IMR-90 (cell line): ENCODE measurements around the gene APOBEC3H. TPM values are rescaled to one million over a fixed set of nuclear protein-coding genes. Genes with fewer than 3 reads are reported as not detected.

Source experiments
- ATAC-seq: fragments of 200-7000 bp; cut with Tn5 transposase; 2 replicates; pipeline ENCODE4 v1.9.1; 2020; ENCODE audit warnings: low read depth, mild to moderate bottlenecking, moderate library complexity
- BruUV-seq: library from RNA; stranded (reverse); fragments of 400-500 nt; replicated peaks from 2 replicates; lab custom pipeline; 2021; lab: Mats Ljungman, UMichigan
- CTCF ChIA-PET: fragments of 300-600 bp; formaldehyde crosslinking; extraction: SDS; loops from one replicate; lab custom pipeline; 2021; ENCODE audit warnings: antibody characterized with exemption; lab: Yijun Ruan, JAX
- POLR2A ChIA-PET: fragments of 300-600 bp; sonication (Branson Sonifier 250); formaldehyde crosslinking; loops from one replicate; lab custom pipeline; 2022; ENCODE audit warnings: antibody characterized with exemption; ENCODE audit not compliant: unreplicated experiment; lab: Charles Lee
- DNase-seq: peaks from one replicate; pipeline ENCODE4 v3.0.0; 2013
- H2AFZ ChIP-seq: replicated peaks from 2 replicates; pipeline ENCODE3; 2013; ENCODE audit warnings: low read length, mild to moderate bottlenecking; ENCODE audit not compliant: poor library complexity
- H2AK5ac ChIP-seq: 2 replicates; pipeline ENCODE4 v1.6.1; 2013; ENCODE audit warnings: low read depth, low read length, inconsistent platforms
- H2AK9ac ChIP-seq: replicated peaks from 2 replicates; pipeline ENCODE3; 2013; ENCODE audit warnings: mild to moderate bottlenecking, low read depth, low read length, moderate library complexity; ENCODE audit not compliant: poor library complexity
- H2BK120ac ChIP-seq: 2 replicates; pipeline ENCODE4 v1.6.1; 2013; ENCODE audit warnings: low read depth, low read length, inconsistent platforms
- H2BK15ac ChIP-seq: 3 replicates; pipeline ENCODE4 v1.6.1; 2013; ENCODE audit warnings: low read depth, low read length, inconsistent platforms
- H2BK20ac ChIP-seq: 2 replicates; pipeline ENCODE4 v1.6.1; 2013; ENCODE audit warnings: low read depth, mild to moderate bottlenecking, inconsistent platforms, low read length, moderate library complexity
- H2BK5ac ChIP-seq: 2 replicates; pipeline ENCODE4 v1.6.1; 2013; ENCODE audit warnings: mild to moderate bottlenecking, low read depth, low read length, inconsistent platforms; ENCODE audit not compliant: poor library complexity, severe bottlenecking
- H3K14ac ChIP-seq: replicated peaks from 2 replicates; pipeline ENCODE4 v1.6.1; 2013; ENCODE audit warnings: low read depth, low read length, inconsistent platforms
- H3K18ac ChIP-seq: 2 replicates; pipeline ENCODE4 v1.6.1; 2013; ENCODE audit warnings: low read depth, low read length, control low read depth
- H3K23ac ChIP-seq: 2 replicates; pipeline ENCODE4 v1.6.1; 2013; ENCODE audit warnings: low read depth, low read length, inconsistent platforms
- H3K27ac ChIP-seq: 2 replicates; pipeline ENCODE4 v1.5.1; 2013; ENCODE audit warnings: mild to moderate bottlenecking, control low read depth, low read length; ENCODE audit not compliant: insufficient read depth
- H3K27me3 ChIP-seq: 2 replicates; pipeline ENCODE4 v1.6.1; 2013; ENCODE audit warnings: low read length; ENCODE audit not compliant: control insufficient read depth, insufficient read depth
- H3K36me3 ChIP-seq: 2 replicates; pipeline ENCODE4 v1.6.1; 2013; ENCODE audit warnings: low read length, mixed read lengths; ENCODE audit not compliant: control insufficient read depth, insufficient read depth
- H3K4ac ChIP-seq: 2 replicates; pipeline ENCODE4 v1.6.1; 2013; ENCODE audit warnings: low read depth, low read length, inconsistent platforms
- H3K4me1 ChIP-seq: 2 replicates; pipeline ENCODE4 v1.6.1; 2013; ENCODE audit warnings: low read length, mixed read lengths; ENCODE audit not compliant: control insufficient read depth, insufficient read depth
- H3K4me2 ChIP-seq: 2 replicates; pipeline ENCODE4 v1.6.1; 2013; ENCODE audit warnings: low read depth, mild to moderate bottlenecking, control low read depth, low read length, moderate library complexity
- H3K4me3 ChIP-seq: 2 replicates; pipeline ENCODE4 v1.5.1; 2013; ENCODE audit warnings: low read depth, mild to moderate bottlenecking, control low read depth, low read length, moderate library complexity; ENCODE audit not compliant: insufficient read depth
- H3K56ac ChIP-seq: 2 replicates; pipeline ENCODE4 v1.6.1; 2013; ENCODE audit warnings: low read length, inconsistent platforms; ENCODE audit not compliant: insufficient read depth; ENCODE audit errors: extremely low read depth
- H3K79me1 ChIP-seq, 2 experiments: 2 replicates each; pipeline ENCODE4 v1.6.1; 2013; ENCODE audit warnings: low read length in 2 of 2, inconsistent platforms in 1 of 2, low read depth in 1 of 2
- H3K9ac ChIP-seq: 2 replicates; pipeline ENCODE4 v1.6.1; 2013; ENCODE audit warnings: low read depth, low read length, control low read depth
- H3K9me1 ChIP-seq: 2 replicates; pipeline ENCODE4 v1.6.1; 2013; ENCODE audit warnings: low read length, inconsistent platforms; ENCODE audit not compliant: insufficient read depth
- H3K9me3 ChIP-seq: 2 replicates; pipeline ENCODE4 v1.6.1; 2013; ENCODE audit warnings: low read length; ENCODE audit not compliant: control insufficient read depth, insufficient read depth
- H4K20me1 ChIP-seq: 2 replicates; pipeline ENCODE4 v1.6.1; 2013; ENCODE audit warnings: low read length, inconsistent platforms; ENCODE audit not compliant: insufficient read depth
- H4K5ac ChIP-seq: 2 replicates; pipeline ENCODE4 v1.6.1; 2013; ENCODE audit warnings: mild to moderate bottlenecking, low read depth, low read length, control low read depth
- H4K8ac ChIP-seq, 2 experiments: 2 replicates each; pipeline ENCODE4 v1.6.1; 2013; ENCODE audit warnings: low read depth in 2 of 2, low read length in 2 of 2, control low read depth in 1 of 2, inconsistent platforms in 1 of 2
- H4K91ac ChIP-seq: 2 replicates; pipeline ENCODE4 v1.6.1; 2013; ENCODE audit warnings: low read depth, low read length, inconsistent platforms; ENCODE audit not compliant: insufficient read depth
- BHLHE40 ChIP-seq: fragments of 150-350 bp; IDR thresholded peaks from 2 replicates; pipeline ENCODE4 v1.6.1; 2016; ENCODE audit warnings: mild to moderate bottlenecking, low read depth, low read length
- CEBPB ChIP-seq: IDR thresholded peaks from 2 replicates; pipeline ENCODE4 v1.6.1; 2012; ENCODE audit warnings: low read depth, low read length, improper control_type of control experiment
- CHD1 ChIP-seq: IDR thresholded peaks from 2 replicates; pipeline ENCODE4 v1.6.1; 2012; ENCODE audit warnings: low read depth, low read length, improper control_type of control experiment
- CTCF ChIP-seq: conservative IDR thresholded peaks from 2 replicates; pipeline ENCODE4 v1.5.1; 2012; ENCODE audit warnings: mild to moderate bottlenecking, low read depth, low read length, improper control_type of control experiment
- ELK1 ChIP-seq: fragments of 150-350 bp; IDR thresholded peaks from 2 replicates; pipeline ENCODE4 v1.6.1; 2016; ENCODE audit warnings: low read depth, mild to moderate bottlenecking, low read length, moderate library complexity, borderline replicate concordance
- FOS ChIP-seq: fragments of 150-350 bp; IDR thresholded peaks from 2 replicates; pipeline ENCODE4 v1.6.1; 2016; ENCODE audit warnings: low read depth, low read length
- MAFK ChIP-seq: IDR thresholded peaks from 2 replicates; pipeline ENCODE4 v1.6.1; 2012; ENCODE audit warnings: low read depth, low read length, improper control_type of control experiment
- MAZ ChIP-seq: IDR thresholded peaks from 2 replicates; pipeline ENCODE4 v1.6.1; 2012; ENCODE audit warnings: low read depth, mild to moderate bottlenecking, low read length, improper control_type of control experiment, moderate library complexity, borderline replicate concordance
- MXI1 ChIP-seq: IDR thresholded peaks from 2 replicates; pipeline ENCODE4 v1.6.1; 2012; ENCODE audit warnings: low read depth, mild to moderate bottlenecking, low read length, moderate library complexity, borderline replicate concordance
- NFE2L2 ChIP-seq: fragments of 150-350 bp; IDR thresholded peaks from 2 replicates; pipeline ENCODE4 v1.6.1; 2016; ENCODE audit warnings: low read depth, mild to moderate bottlenecking, low read length
- POLR2A ChIP-seq: IDR thresholded peaks from 2 replicates; pipeline ENCODE4 v1.6.1; 2012; ENCODE audit warnings: mild to moderate bottlenecking, low read depth, low read length
- RAD21 ChIP-seq: IDR thresholded peaks from 2 replicates; pipeline ENCODE4 v1.6.1; 2012; ENCODE audit warnings: low read length, improper control_type of control experiment
- RCOR1 ChIP-seq: IDR thresholded peaks from 2 replicates; pipeline ENCODE4 v1.6.1; 2012; ENCODE audit warnings: mild to moderate bottlenecking, low read length, improper control_type of control experiment; ENCODE audit not compliant: insufficient replicate concordance
- RFX5 ChIP-seq: IDR thresholded peaks from 2 replicates; pipeline ENCODE4 v1.8.0; 2012; ENCODE audit warnings: low read depth, mild to moderate bottlenecking, low read length, moderate library complexity
- SMC3 ChIP-seq: fragments of 150-350 bp; IDR thresholded peaks from 2 replicates; pipeline ENCODE4 v1.6.1; 2016; ENCODE audit warnings: low read depth, mild to moderate bottlenecking, antibody characterized with exemption, low read length, moderate library complexity
- USF2 ChIP-seq: fragments of 150-350 bp; IDR thresholded peaks from 2 replicates; pipeline ENCODE4 v1.6.1; 2017; ENCODE audit warnings: mild to moderate bottlenecking, antibody characterized with exemption, low read length, low read depth
- WGBS, 2 experiments: methylation state at CpG; one replicate each; pipeline versions ENCODE4 v1.1.5 to v1.1.7; 2013; ENCODE audit warnings: missing lambda C conversion rate in 2 of 2; ENCODE audit not compliant: insufficient read length in 1 of 2; ENCODE audit errors: extremely low coverage in 2 of 2; 5-methylcytosine and 5-hydroxymethylcytosine counted together
- dilution Hi-C: fragments of 300-500 bp; cut with HindIII; formaldehyde crosslinking; loops from one replicate; pipeline ENCODE4 v1.14.3; 2018; ENCODE audit warnings: low sequenced_read_pairs; ENCODE audit not compliant: unreplicated experiment
- in situ Hi-C: fragments of 300-500 bp; cut with MboI; formaldehyde crosslinking; loops from 3 replicates; pipeline ENCODE4 v1.14.3; 2019; ENCODE audit warnings: low sequenced_read_pairs, inconsistent platforms, mixed read lengths
- intact Hi-C: fragments of 100-400 bp; cut with micrococcal nuclease; formaldehyde crosslinking; loops from 2 replicates; pipeline ENCODE4 v1.10.0; 2022
- polyA plus RNA-seq, 3 experiments: library from polyadenylated mRNA; depleted of rRNA; stranded (reverse); fragments of >200 nt; gene quantifications; 2 replicates each; pipeline ENCODE4 v1.2.3, GENCODE V29; 2012; ENCODE audit warnings: low replicate concordance in 1 of 3
- total RNA-seq: library from RNA; depleted of rRNA; stranded (reverse); fragments of >200 nt; gene quantifications from 2 replicates; pipeline ENCODE4 v1.2.3, GENCODE V29; 2012

Gene APOBEC3H
- total and polyA plus RNA-seq, 2 of the 4 experiments (the other 2 are of a cell fraction): 0.18 TPM; not detected in 1

- H2BK5ac ChIP-seq: no peak overlapping the region
- no peak overlapping the region for H3K14ac ChIP-seq
- no peaks in the 10 kb centered on the region for H3K79me1 ChIP-seq
- in situ Hi-C loops: loop anchor here (25.0 kb wide), 1 partner anchor 239 kb away; the partner anchor contains the start of gene CBX6
- H3K36me3 ChIP-seq: no peaks in the 10 kb centered on the region
- no peaks in the 10 kb centered on the region for H3K9me1 ChIP-seq
- H4K5ac ChIP-seq: no peak overlapping the region
- peaks cover 4% of the 10 kb centered on the region for H3K4me1 ChIP-seq
- TF ChIP-seq RFX5: no peak
- no peak for TF ChIP-seq MXI1
- TF ChIP-seq CTCF: no peak
- no peak for TF ChIP-seq CEBPB
- TF ChIP-seq USF2: no peak
- TF ChIP-seq RCOR1: no peak
- no peak for TF ChIP-seq ELK1
- no peak for TF ChIP-seq SMC3
- TF ChIP-seq RAD21: no peak
- no peak for TF ChIP-seq MAFK
- no peak for TF ChIP-seq POLR2A
- TF ChIP-seq FOS: no peak
- TF ChIP-seq MAZ: no peak
- TF ChIP-seq BHLHE40: no peak
- no peak for TF ChIP-seq NFE2L2
- TF ChIP-seq CHD1: no peak
- no peak overlapping the region for H3K23ac ChIP-seq
- no peak overlapping the region for H4K91ac ChIP-seq
- dilution Hi-C loops: no loop called here
- no peak overlapping the region for H2BK20ac ChIP-seq
- ATAC-seq (no peak), DNase-seq (no peak)
- CTCF ChIA-PET: interaction anchor here (1.3 kb wide), 1 partner anchor 14 kb away, joined by 5 read pairs; no protein-coding TSS in a partner anchor
- no peaks in the 10 kb centered on the region for H3K9me3 ChIP-seq
- WGBS, 2 experiments: 75% methylated on average over 4 of the region's 13 CpGs; no CpG with 5 or more reads in 1 of the 2 experiments
- H4K20me1 ChIP-seq: no peaks in the 10 kb centered on the region
- no TSS peak for BruUV-seq
- H2AK9ac ChIP-seq: no peak overlapping the region
- H3K4me2 ChIP-seq: no peak overlapping the region
- no peak overlapping the region for H3K18ac ChIP-seq
- peaks cover 21% of the 10 kb centered on the region for H3K27me3 ChIP-seq
- no peak overlapping the region for H3K4ac ChIP-seq
- no peak overlapping the region for H3K4me3 ChIP-seq
- H2AFZ ChIP-seq: no peak overlapping the region
- no peak overlapping the region for H3K56ac ChIP-seq
- no peak overlapping the region for H3K27ac ChIP-seq
- POLR2A ChIA-PET: no interaction called here
- no peak overlapping the region for H2BK120ac ChIP-seq
- intact Hi-C loops: no loop called here
- no peak overlapping the region for H2BK15ac ChIP-seq
- no peak overlapping the region for H4K8ac ChIP-seq
- H3K9ac ChIP-seq: no peak overlapping the region
- H2AK5ac ChIP-seq: no peak overlapping the region
Observed at GRCh38 chr22:39101226-39101625, 4.2 kb downstream of the APOBEC3H start.
